ENCODE measurements around the gene DUXA. TPM values are rescaled to one million over a fixed set of nuclear protein-coding genes. Genes with fewer than 3 reads are reported as not detected.
"Not testable (repeated sequence)": the region's sequence is repeated elsewhere in the genome, so short reads cannot be mapped to it uniquely, and the experiment has no call there.

DUXA gene
- total RNA-seq: not detected in 2 replicates

DNA sequence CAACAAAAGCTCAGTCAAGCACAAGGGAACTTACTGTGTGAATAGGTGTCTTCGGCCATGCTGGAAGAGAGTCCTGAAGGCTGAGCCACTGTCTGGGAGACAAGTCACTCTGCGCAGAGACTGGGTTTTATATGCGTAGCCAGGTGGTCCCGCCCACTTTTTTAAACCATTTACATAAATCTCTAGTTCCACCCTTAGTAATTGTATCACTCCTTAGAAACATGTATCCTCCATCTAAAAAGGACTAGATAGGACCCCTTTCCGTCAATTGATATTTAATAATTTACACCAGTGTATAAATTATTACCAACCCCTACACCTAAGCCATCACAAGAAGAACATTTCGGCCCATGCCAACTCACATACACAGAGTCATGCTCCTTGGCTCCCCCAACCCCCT, at the start of gene DUXA:
DUXA (minus strand) TSS at position 101 of the 400 bp plus-strand sequence; CDS start at position 59, 42 bp downstream.
- H3K36me3 Mint-ChIP-seq (ENCODE audit: low read depth): no peaks in the 10 kb centered on the region
- H3K9me3 Mint-ChIP-seq: peaks cover 46% of the 10 kb centered on the region
- no peak within 1 kb of the TSS for H3K27ac Mint-ChIP-seq
- no peak for DNase-seq (ENCODE audit: low spot score)
- no peaks in the 10 kb centered on the region for H3K27me3 Mint-ChIP-seq (ENCODE audit: low read depth)
- no peak within 1 kb of the TSS for H3K4me3 Mint-ChIP-seq (ENCODE audit: low read depth)
- peaks cover 2% of the 10 kb centered on the region for H3K4me1 Mint-ChIP-seq (ENCODE audit: low read depth)
- intact Hi-C loops (cut with micrococcal nuclease): no loop called here

GRCh38 chr19:57212109-57212508, 44.8 kb upstream of the DUXA start:
- no peaks in the 10 kb centered on the region for H3K27me3 Mint-ChIP-seq (ENCODE audit: low read depth)
- H3K4me1 Mint-ChIP-seq (ENCODE audit: low read depth): no peaks in the 10 kb centered on the region
- intact Hi-C loops (cut with micrococcal nuclease): no loop called here
- DNase-seq (ENCODE audit: low spot score): no peak
- peaks cover 69% of the 10 kb centered on the region for H3K9me3 Mint-ChIP-seq
- peaks cover 88% of the 10 kb centered on the region for H3K36me3 Mint-ChIP-seq (ENCODE audit: low read depth)
- no peak overlapping the region for H3K27ac Mint-ChIP-seq
- no peak overlapping the region for H3K4me3 Mint-ChIP-seq (ENCODE audit: low read depth)

- H3K4me3 Mint-ChIP-seq (ENCODE audit: low read depth): no peak overlapping the region
- intact Hi-C loops (cut with micrococcal nuclease): no loop called here
- no peaks in the 10 kb centered on the region for H3K27me3 Mint-ChIP-seq (ENCODE audit: low read depth)
- peaks cover 89% of the 10 kb centered on the region for H3K36me3 Mint-ChIP-seq (ENCODE audit: low read depth)
- no peaks in the 10 kb centered on the region for H3K4me1 Mint-ChIP-seq (ENCODE audit: low read depth)
- H3K27ac Mint-ChIP-seq: no peak overlapping the region
- H3K9me3 Mint-ChIP-seq: peaks cover 58% of the 10 kb centered on the region
- no peak for DNase-seq (ENCODE audit: low spot score)
Observed at GRCh38 chr19:57210381-57210780, 43.1 kb upstream of the DUXA start.

GRCh38 chr19:57202160-57202559, 34.9 kb upstream of the DUXA start:
- H3K27me3 Mint-ChIP-seq (ENCODE audit: low read depth): no peaks in the 10 kb centered on the region
- no peak overlapping the region for H3K27ac Mint-ChIP-seq
- intact Hi-C loops (cut with micrococcal nuclease): no loop called here
- no peak overlapping the region for H3K4me3 Mint-ChIP-seq (ENCODE audit: low read depth)
- DNase-seq (ENCODE audit: low spot score): no peak
- peaks cover 34% of the 10 kb centered on the region for H3K9me3 Mint-ChIP-seq
- H3K36me3 Mint-ChIP-seq (ENCODE audit: low read depth): peaks cover 92% of the 10 kb centered on the region
- no peaks in the 10 kb centered on the region for H3K4me1 Mint-ChIP-seq (ENCODE audit: low read depth)

DNA sequence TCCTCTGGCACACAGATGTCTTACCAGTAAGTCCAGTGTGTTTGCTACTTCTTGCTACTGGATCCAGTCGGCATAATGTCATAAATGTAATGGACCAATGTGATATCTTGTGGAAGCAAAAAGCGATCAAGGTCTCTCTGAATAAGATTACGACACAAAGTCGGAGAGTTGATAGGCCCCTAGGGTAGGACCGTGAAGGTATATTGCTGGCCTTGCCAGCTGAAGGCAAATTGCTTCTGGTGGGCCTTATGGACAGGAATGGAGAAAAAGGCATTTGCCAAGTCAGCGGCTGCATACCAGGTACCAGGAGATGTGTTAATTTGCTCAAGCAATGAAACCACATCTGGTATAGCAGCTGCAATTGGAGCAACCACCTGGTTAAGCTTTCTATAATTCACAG, 30.6 kb upstream of the DUXA start:
- peaks cover 42% of the 10 kb centered on the region for H3K9me3 Mint-ChIP-seq
- H3K27ac Mint-ChIP-seq; H3K4me3 Mint-ChIP-seq (ENCODE audit: low read depth); DNase-seq (ENCODE audit: low spot score); H3K27me3 Mint-ChIP-seq (ENCODE audit: low read depth); intact Hi-C loops (cut with micrococcal nuclease): not testable (repeated sequence)
- peaks cover 12% of the 10 kb centered on the region for H3K4me1 Mint-ChIP-seq (ENCODE audit: low read depth)
- peaks cover 96% of the 10 kb centered on the region for H3K36me3 Mint-ChIP-seq (ENCODE audit: low read depth)

DNA sequence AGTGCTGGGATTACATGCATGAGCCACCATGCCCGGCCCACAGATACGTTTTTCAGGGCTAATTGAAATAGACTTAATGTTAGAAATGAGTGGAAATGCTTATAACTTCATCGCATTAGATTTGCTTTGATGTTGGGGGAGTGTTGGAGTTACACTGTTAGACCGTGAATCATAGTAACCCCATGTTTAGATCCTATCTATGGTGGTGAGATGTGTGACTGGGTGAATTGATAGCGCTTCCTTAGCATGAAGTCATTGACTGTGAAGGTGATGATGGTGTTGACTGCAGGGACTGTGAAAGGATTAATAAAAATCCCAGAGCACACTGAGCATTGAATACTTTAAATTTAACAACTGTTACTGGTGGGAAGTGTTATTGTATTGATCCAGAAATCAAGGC, 25.7 kb upstream of the DUXA start:
- Mint-ChIP-seq H3K9me3 (peaks cover 56% of the 10 kb centered on the region), H3K36me3 (ENCODE audit: low read depth) (peaks cover 82% of the 10 kb centered on the region), H3K4me3 (ENCODE audit: low read depth) (peak overlapping the region; percentile 91), H3K27ac (peak overlapping the region; percentile 55), H3K4me1 (ENCODE audit: low read depth) (peaks cover 19% of the 10 kb centered on the region), H3K27me3 (ENCODE audit: low read depth) (no peaks in the 10 kb centered on the region)
- intact Hi-C loops (cut with micrococcal nuclease): loop anchor here (5.0 kb wide), 1 partner anchor 89 kb away; the partner anchor contains the start of gene ZNF460
- DNase-seq (ENCODE audit: low spot score): no peak

DNA sequence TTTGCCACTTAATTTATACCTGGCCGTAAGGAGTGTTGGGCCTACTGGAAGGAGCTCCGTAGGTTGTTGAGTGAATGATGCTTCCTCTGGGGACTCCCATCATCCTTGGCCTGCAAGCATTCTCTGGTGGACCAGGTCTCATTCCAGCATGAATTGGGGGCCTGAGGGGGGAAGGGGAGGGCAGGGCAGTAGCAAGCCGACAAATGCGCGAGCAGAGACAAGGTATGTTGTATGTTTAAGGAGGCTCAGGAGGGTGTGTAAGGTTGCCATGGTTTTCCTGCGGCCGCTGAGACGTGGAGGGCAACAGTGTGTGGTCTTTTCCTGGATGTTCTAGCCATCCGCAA, 24.8 kb upstream of the DUXA start:
- Mint-ChIP-seq H3K9me3 (peaks cover 62% of the 10 kb centered on the region), H3K27me3 (ENCODE audit: low read depth) (no peaks in the 10 kb centered on the region), H3K27ac (peak overlapping the region; percentile 81), H3K4me3 (ENCODE audit: low read depth) (peak overlapping the region; percentile 91), H3K36me3 (ENCODE audit: low read depth) (peaks cover 72% of the 10 kb centered on the region), H3K4me1 (ENCODE audit: low read depth) (peaks cover 19% of the 10 kb centered on the region)
- intact Hi-C loops (cut with micrococcal nuclease): loop anchor here (5.0 kb wide), 1 partner anchor 90 kb away; the partner anchor contains the start of gene ZNF460
- no peak for DNase-seq (ENCODE audit: low spot score)

GRCh38 chr19:57191141-57192076, 24.1 kb upstream of the DUXA start, which contains the start of gene ZNF264:
Gene ZNF264, plus strand, starts transcription at chr19:57191500. Its CDS starts 414 bp downstream, at chr19:57191914.
- H3K4me1 Mint-ChIP-seq (ENCODE audit: low read depth): peaks cover 19% of the 10 kb centered on the region
- peaks cover 57% of the 10 kb centered on the region for H3K9me3 Mint-ChIP-seq
- H3K27me3 Mint-ChIP-seq (ENCODE audit: low read depth): no peaks in the 10 kb centered on the region
- H3K36me3 Mint-ChIP-seq (ENCODE audit: low read depth): peaks cover 66% of the 10 kb centered on the region
- intact Hi-C loops (cut with micrococcal nuclease): loop anchor here (2.0 to 5.0 kb wide), 2 partner anchors 49 to 91 kb away; partner anchors contain the start of genes ZNF460 and ZNF805
- DNase-seq (ENCODE audit: low spot score): peak; percentile 84
- peak within 1 kb of the TSS; percentile 91 for H3K4me3 Mint-ChIP-seq (ENCODE audit: low read depth)
- H3K27ac Mint-ChIP-seq: peak within 1 kb of the TSS; percentile 83

- Mint-ChIP-seq H3K27ac (no peak overlapping the region), H3K4me1 (ENCODE audit: low read depth) (peaks cover 19% of the 10 kb centered on the region), H3K4me3 (ENCODE audit: low read depth) (peak overlapping the region; percentile 81), H3K9me3 (peaks cover 57% of the 10 kb centered on the region), H3K27me3 (ENCODE audit: low read depth) (no peaks in the 10 kb centered on the region), H3K36me3 (ENCODE audit: low read depth) (peaks cover 55% of the 10 kb centered on the region)
- intact Hi-C loops (cut with micrococcal nuclease): loop anchor here (2.0 to 5.0 kb wide), 2 partner anchors 50 to 92 kb away; partner anchors contain the start of genes ZNF460 and ZNF805
- no peak for DNase-seq (ENCODE audit: low spot score)
Observed at GRCh38 chr19:57190301-57190700, 23.0 kb upstream of the DUXA start.

DNA sequence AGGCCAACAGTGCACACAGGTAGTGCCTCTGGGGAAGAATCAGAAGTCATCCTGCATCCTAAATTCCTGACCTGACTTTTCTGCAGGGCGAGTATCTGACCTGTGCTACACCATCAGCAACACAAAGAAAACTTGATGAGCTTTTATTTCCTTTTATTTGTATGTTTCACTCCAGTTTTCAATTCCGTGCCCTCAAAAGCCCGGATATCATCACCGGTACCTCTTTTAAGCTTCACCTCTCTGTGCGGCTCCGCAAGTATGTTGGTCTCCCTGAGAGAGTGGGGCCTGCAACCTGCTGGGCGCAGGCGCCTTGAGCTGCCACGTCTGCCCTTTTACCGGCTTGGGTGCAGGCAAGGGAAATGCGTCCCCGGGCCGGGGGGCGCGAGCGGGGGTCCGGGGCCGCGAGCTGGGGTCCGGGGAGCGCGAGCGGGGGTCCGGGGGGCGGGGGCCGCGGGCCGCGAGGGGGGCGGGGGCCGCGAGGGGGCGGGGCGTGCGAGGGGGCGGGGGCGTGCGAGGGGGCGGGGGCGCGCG, 4.3 kb upstream of the DUXA start:
- intact Hi-C loops (cut with micrococcal nuclease): no loop called here
- no peaks in the 10 kb centered on the region for H3K27me3 Mint-ChIP-seq (ENCODE audit: low read depth)
- no peaks in the 10 kb centered on the region for H3K36me3 Mint-ChIP-seq (ENCODE audit: low read depth)
- no peak overlapping the region for H3K27ac Mint-ChIP-seq
- peaks cover 49% of the 10 kb centered on the region for H3K9me3 Mint-ChIP-seq
- H3K4me3 Mint-ChIP-seq (ENCODE audit: low read depth): no peak overlapping the region
- H3K4me1 Mint-ChIP-seq (ENCODE audit: low read depth): peaks cover 2% of the 10 kb centered on the region
- DNase-seq (ENCODE audit: low spot score): no peak

- no peaks in the 10 kb centered on the region for H3K27me3 Mint-ChIP-seq (ENCODE audit: low read depth)
- peaks cover 40% of the 10 kb centered on the region for H3K9me3 Mint-ChIP-seq
- DNase-seq (ENCODE audit: low spot score): no peak
- H3K4me3 Mint-ChIP-seq (ENCODE audit: low read depth): no peak overlapping the region
- intact Hi-C loops (cut with micrococcal nuclease): no loop called here
- H3K36me3 Mint-ChIP-seq (ENCODE audit: low read depth): no peaks in the 10 kb centered on the region
- H3K4me1 Mint-ChIP-seq (ENCODE audit: low read depth): no peaks in the 10 kb centered on the region
- no peak overlapping the region for H3K27ac Mint-ChIP-seq
Observed at GRCh38 chr19:57165846-57166245, 1.4 kb downstream of the DUXA start.

- intact Hi-C loops (cut with micrococcal nuclease): no loop called here
Observed at GRCh38 chr19:57161985-57162539, 5.2 kb downstream of the DUXA start.

GRCh38 chr19:57152921-57153320, 14.4 kb downstream of the DUXA start:
- intact Hi-C loops (cut with micrococcal nuclease): no loop called here
- Mint-ChIP-seq H3K4me3 (ENCODE audit: low read depth) (no peak overlapping the region), H3K27me3 (ENCODE audit: low read depth) (no peaks in the 10 kb centered on the region), H3K4me1 (ENCODE audit: low read depth) (no peaks in the 10 kb centered on the region), H3K9me3 (peaks cover 56% of the 10 kb centered on the region), H3K36me3 (ENCODE audit: low read depth) (no peaks in the 10 kb centered on the region), H3K27ac (no peak overlapping the region)
- DNase-seq (ENCODE audit: low spot score): no peak

More at GRCh38 chr19:57161985-57162539, 5.2 kb downstream of the DUXA start:
- Mint-ChIP-seq H3K4me1 (ENCODE audit: low read depth) (no peaks in the 10 kb centered on the region), H3K27me3 (ENCODE audit: low read depth) (no peaks in the 10 kb centered on the region), H3K27ac (no peak overlapping the region), H3K9me3 (peaks cover 49% of the 10 kb centered on the region), H3K36me3 (ENCODE audit: low read depth) (no peaks in the 10 kb centered on the region), H3K4me3 (ENCODE audit: low read depth) (no peak overlapping the region)
- no peak for DNase-seq (ENCODE audit: low spot score)
